Common myeloid progenitor, CD34-positive (primary cell): Measurements from ENCODE around the gene LASP1.
"Not testable (repeated sequence)": the region's sequence is repeated elsewhere in the genome, so short reads cannot be mapped to it uniquely, and the experiment has no call there.

Experiments
- CTCF ChIA-PET: fragments of 350-600 bp; sonication (Branson Sonifier 250); formaldehyde crosslinking; loops from one replicate; lab custom pipeline; 2021; ENCODE audit warnings: antibody characterized with exemption; lab: Charles Lee
- POLR2A ChIA-PET: fragments of 350-600 bp; sonication (Branson Sonifier 250); formaldehyde crosslinking; loops from one replicate; lab custom pipeline; 2021; ENCODE audit warnings: antibody characterized with exemption; lab: Charles Lee
- DNase-seq, 3 donors: peaks; one replicate each; pipeline versions ENCODE4 v3.0.0 to v3.0.0-alpha.2; 2013
- H3K27ac ChIP-seq, 2 experiments: 1 replicate in 1 of 2; 2 replicates in 1 of 2; pipeline ENCODE4 v1.7.0; 2013; ENCODE audit warnings: inconsistent platforms in 2 of 2, low read length in 2 of 2, mild to moderate bottlenecking in 2 of 2, low read depth in 1 of 2, moderate library complexity in 1 of 2; ENCODE audit not compliant: severe bottlenecking in 2 of 2, insufficient read depth in 1 of 2, poor library complexity in 1 of 2
- H3K27me3 ChIP-seq, 5 experiments: replicated peaks in 2 of 5; 1 replicate in 3 of 5; 2 replicates in 2 of 5; pipeline versions ENCODE4 v1.6.1 to v1.7.0; 2013; ENCODE audit warnings: low read length in 4 of 5, mild to moderate bottlenecking in 2 of 5, moderate library complexity in 2 of 5, inconsistent platforms in 1 of 5; ENCODE audit not compliant: insufficient read depth in 5 of 5, control insufficient read depth in 4 of 5
- H3K36me3 ChIP-seq, 4 experiments: 1 replicate in 2 of 4; 2 replicates in 2 of 4; pipeline versions ENCODE4 v1.6.1 to v1.7.0; 2013; ENCODE audit warnings: low read length in 3 of 4, control low read depth in 1 of 4, mild to moderate bottlenecking in 1 of 4; ENCODE audit not compliant: control insufficient read depth in 4 of 4, insufficient read depth in 4 of 4
- H3K4me1 ChIP-seq, 4 experiments: 1 replicate in 3 of 4; 2 replicates in 1 of 4; pipeline versions ENCODE4 v1.6.1 to v1.7.1; 2013; ENCODE audit warnings: low read length in 3 of 4, mild to moderate bottlenecking in 3 of 4, control low read depth in 1 of 4, inconsistent platforms in 1 of 4, moderate library complexity in 1 of 4; ENCODE audit not compliant: control insufficient read depth in 4 of 4, insufficient read depth in 4 of 4; ENCODE audit errors: control extremely low read depth in 1 of 4
- H3K4me3 ChIP-seq, 7 experiments: 1 replicate in 4 of 7; 2 replicates in 3 of 7; pipeline versions ENCODE4 v1.5.1 to v1.7.0; 2013; ENCODE audit warnings: mild to moderate bottlenecking in 7 of 7, low read length in 6 of 7, moderate library complexity in 6 of 7, inconsistent platforms in 2 of 7, low read depth in 2 of 7, control low read depth in 1 of 7; ENCODE audit not compliant: insufficient read depth in 4 of 7, control insufficient read depth in 1 of 7; ENCODE audit errors: extremely low read depth in 1 of 7
- H3K9me3 ChIP-seq, 5 experiments: 1 replicate in 4 of 5; 2 replicates in 1 of 5; pipeline versions ENCODE4 v1.6.1 to v1.7.1; 2013; ENCODE audit warnings: low read length in 4 of 5, mild to moderate bottlenecking in 2 of 5, inconsistent platforms in 1 of 5, low read depth in 1 of 5, moderate library complexity in 1 of 5; ENCODE audit not compliant: control insufficient read depth in 4 of 5, insufficient read depth in 2 of 5; ENCODE audit errors: control extremely low read depth in 1 of 5
- WGBS: methylation state at CpG from one replicate; pipeline ENCODE4 v1.1.5; 2013; ENCODE audit not compliant: insufficient coverage; 5-methylcytosine and 5-hydroxymethylcytosine counted together

Gene LASP1

DNA sequence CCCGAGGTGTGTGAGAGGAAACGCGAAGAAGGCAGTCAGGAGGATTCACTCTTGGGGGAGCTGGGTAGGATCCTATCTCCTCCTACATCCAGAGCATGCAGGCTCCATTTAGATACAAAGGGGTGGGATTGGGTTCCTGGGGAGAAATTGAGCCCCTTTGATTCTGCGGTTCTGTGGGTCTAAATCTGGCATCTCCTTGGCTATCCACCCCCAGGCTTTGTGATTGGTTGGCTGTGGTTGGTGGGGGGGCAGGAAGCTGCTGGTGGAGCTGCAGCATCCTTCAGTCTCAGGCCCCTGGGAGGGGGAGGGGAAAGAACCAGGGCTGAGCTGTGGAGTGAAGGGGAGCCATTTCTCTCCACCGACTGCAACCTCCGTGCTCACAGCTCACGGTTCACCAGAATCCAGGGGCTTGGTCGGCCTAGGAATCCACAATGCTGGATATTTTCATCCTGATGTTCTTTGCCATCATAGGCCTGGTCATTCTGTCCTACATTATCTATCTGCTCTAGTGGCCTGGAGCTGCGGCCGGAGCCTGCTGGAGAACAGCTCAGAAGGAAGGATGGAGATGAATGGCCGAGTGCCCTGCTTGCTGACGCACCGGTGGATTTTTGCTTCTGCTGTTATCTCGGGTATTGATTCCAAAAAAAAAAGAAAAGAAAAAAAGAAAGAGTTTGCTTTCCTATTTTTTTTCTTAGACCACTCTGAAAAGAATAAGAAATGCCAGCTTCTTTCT, 55.6 kb downstream of the LASP1 start, which contains the start of gene LASP1NB:
TSS of gene LASP1NB (plus strand) at position 352 of the 733 bp plus-strand sequence.
- 86% methylated on average over 10 of the region's 14 CpGs for WGBS
- peak in 2 of 3 donors; percentile 36 to 39 for DNase-seq
- Histone ChIP-seq H3K4me1 (peaks cover 14 to 31% (median 24%) of the 10 kb centered on the region in 4 experiments), H3K27me3 (no peaks in the 10 kb centered on the region), H3K9me3 (no peaks in the 10 kb centered on the region), H3K4me3 (peak within 1 kb of the TSS in 1 of 7 experiments; percentile 14), H3K36me3 (peaks cover 0 to 6% (median 1%) of the 10 kb centered on the region in 4 experiments), H3K27ac (no peak within 1 kb of the TSS)
- ChIA-PET POLR2A (interaction anchor here (0.8 kb wide), 1 partner anchor 56 kb away, joined by 10 read pairs; the partner anchor contains the start of gene LASP1), CTCF (interaction anchor here (0.7 to 2.1 kb wide), 10 partner anchors 10 to 228 kb away, joined by 3 to 7 read pairs (median 4); no protein-coding TSS in a partner anchor)

GRCh38 chr17:38926293-38927070, 56.6 kb downstream of the LASP1 start:
- Histone ChIP-seq H3K4me1 (peaks cover 14 to 31% (median 24%) of the 10 kb centered on the region in 4 experiments), H3K27me3 (no peaks in the 10 kb centered on the region), H3K27ac (no peak overlapping the region), H3K4me3 (peak overlapping the region in 1 of 7 experiments; percentile 14), H3K9me3 (no peaks in the 10 kb centered on the region), H3K36me3 (no peaks in the 10 kb centered on the region)
- ChIA-PET CTCF (interaction anchor here (1.5 kb wide), 2 partner anchors 11 to 25 kb away, joined by 4 to 5 read pairs; no protein-coding TSS in a partner anchor), POLR2A (interaction anchor here (0.8 kb wide), 1 partner anchor 57 kb away, joined by 10 read pairs; the partner anchor contains the start of gene LASP1)
- WGBS = no CpG with 5 or more reads among the region's 2 CpGs
- DNase-seq = peak; percentile 70 to 94 (median 89)

DNA sequence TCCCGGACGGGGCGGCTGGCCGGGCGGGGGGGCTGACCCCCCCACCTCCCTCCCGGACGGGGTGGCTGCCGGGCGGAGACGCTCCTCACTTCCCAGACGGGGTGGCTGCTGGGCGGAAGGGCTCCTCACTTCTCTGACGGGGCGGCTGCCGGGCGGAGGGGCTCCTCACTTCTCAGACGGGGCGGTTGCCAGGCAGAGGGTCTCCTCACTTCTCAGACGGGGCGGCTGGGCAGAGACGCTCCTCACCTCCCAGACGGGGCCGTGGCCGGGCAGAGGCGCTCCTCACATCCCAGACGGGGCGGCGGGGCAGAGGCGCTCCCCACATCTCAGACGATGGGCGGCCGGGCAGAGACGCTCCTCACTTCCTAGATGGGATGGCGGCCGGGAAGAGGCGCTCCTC, 60.9 kb downstream of the LASP1 start:
- H3K36me3 ChIP-seq, DNase-seq, H3K9me3 ChIP-seq, POLR2A ChIA-PET, H3K27me3 ChIP-seq, CTCF ChIA-PET, H3K27ac ChIP-seq, H3K4me3 ChIP-seq: not testable (repeated sequence)
- WGBS = 100% methylated on average over 3 of the region's 36 CpGs
- peaks cover 11 to 16% (median 14%) of the 10 kb centered on the region in 4 experiments for H3K4me1 ChIP-seq

DNA sequence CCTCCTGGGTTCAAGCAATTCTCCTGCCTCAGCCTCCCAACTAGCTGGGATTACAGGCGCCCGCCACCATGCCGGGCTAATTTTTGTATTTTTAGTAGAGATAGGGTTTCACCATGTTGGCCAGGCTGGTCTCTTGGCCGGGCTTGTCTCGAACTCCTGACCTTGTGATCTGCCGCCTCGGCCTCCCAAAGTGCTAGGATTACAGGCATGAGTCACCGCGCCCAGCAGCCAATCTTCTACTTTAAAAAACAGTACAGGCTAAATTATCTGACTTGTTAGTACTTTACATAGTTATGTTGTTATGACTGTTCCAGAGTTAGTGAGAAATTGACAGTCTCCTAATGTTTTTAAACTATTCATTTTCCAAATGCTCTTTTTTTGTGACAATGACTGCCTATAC, 64.1 kb downstream of the LASP1 start:
- H3K27me3 ChIP-seq, DNase-seq, H3K4me1 ChIP-seq, H3K9me3 ChIP-seq, H3K36me3 ChIP-seq, H3K27ac ChIP-seq, H3K4me3 ChIP-seq, POLR2A ChIA-PET: not testable (repeated sequence)
- no CpG with 5 or more reads among the region's 9 CpGs for WGBS
- CTCF ChIA-PET = interaction anchor here (1.0 kb wide), 1 partner anchor 19 kb away, joined by 3 read pairs; no protein-coding TSS in a partner anchor

DNA sequence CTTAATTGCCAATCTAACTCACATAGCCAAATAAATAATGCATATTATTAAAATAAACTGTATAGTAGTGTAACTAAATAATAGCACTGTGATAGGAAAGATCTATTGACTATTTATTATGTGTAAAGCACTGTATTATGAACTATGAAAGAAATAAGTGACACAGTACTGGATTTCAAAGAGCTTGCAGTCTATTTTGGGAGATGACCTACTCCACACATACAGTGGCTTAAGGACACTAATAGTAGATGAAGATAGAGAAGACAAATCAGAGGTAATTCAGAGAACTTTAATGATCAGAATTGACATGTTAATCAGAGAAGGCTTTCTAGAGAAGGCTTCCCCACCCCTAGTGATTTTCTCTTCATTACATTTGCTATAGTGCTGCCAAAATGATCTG, 70.1 kb downstream of the LASP1 start:
- DNase-seq = no peak
- POLR2A ChIA-PET = no interaction called here
- no peak overlapping the region for H3K4me3 ChIP-seq
- no peaks in the 10 kb centered on the region for H3K36me3 ChIP-seq
- no peaks in the 10 kb centered on the region for H3K4me1 ChIP-seq
- CTCF ChIA-PET = interaction anchor here (0.6 to 1.4 kb wide), 3 partner anchors 11 to 305 kb away, joined by 3 read pairs; no protein-coding TSS in a partner anchor
- H3K9me3 ChIP-seq = no peaks in the 10 kb centered on the region
- H3K27ac ChIP-seq = no peak overlapping the region
- peaks cover 0 to 4% (median 0%) of the 10 kb centered on the region in 5 experiments for H3K27me3 ChIP-seq

GRCh38 chr17:38940404-38940803, 70.5 kb downstream of the LASP1 start:
- Histone ChIP-seq H3K4me1 (no peaks in the 10 kb centered on the region), H3K27me3 (peaks cover 0 to 4% (median 0%) of the 10 kb centered on the region in 5 experiments), H3K9me3 (no peaks in the 10 kb centered on the region), H3K27ac (no peak overlapping the region), H3K4me3 (no peak overlapping the region), H3K36me3 (no peaks in the 10 kb centered on the region)
- ChIA-PET POLR2A (no interaction called here), CTCF (interaction anchor here (0.6 to 1.4 kb wide), 3 partner anchors 12 to 305 kb away, joined by 3 read pairs; no protein-coding TSS in a partner anchor)
- no peak for DNase-seq
- no CpG with 5 or more reads among the region's 1 CpG for WGBS
